ENCODE results near the gene NDUFS2.
"Not testable (repeated sequence)": the region's sequence is repeated elsewhere in the genome, so short reads cannot be mapped to it uniquely, and the experiment has no call there.

NDUFS2 gene

DNA sequence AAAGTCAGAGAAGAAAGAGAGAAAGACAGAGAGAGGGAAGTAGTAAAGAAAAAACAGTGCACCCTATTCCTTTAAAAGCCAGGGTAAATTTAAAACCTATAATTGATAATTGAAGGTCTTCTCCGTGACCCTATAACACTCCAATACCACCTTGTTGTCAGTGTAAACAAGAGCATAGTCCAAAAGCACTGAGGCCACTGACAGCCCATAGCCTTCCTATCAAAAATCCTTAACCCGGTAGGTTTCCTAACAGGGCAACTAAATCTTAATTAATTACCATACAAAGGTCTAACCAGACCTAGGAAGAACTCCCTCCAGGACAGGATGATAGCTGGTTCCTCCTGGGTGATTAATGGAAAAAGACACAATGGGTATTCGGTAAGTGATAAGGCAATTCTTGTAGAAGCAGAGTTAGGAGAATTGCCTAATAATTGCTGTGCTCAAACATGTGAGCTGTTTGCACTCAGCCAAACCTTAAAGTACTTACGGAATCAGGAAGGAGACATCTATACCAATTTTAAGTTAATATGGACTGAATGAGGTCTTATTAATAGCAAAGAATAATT lies 53.9 kb downstream of the NDUFS2 start:
- DNase-seq = not testable (repeated sequence)

GRCh38 chr1:161257109-161257508 lies 54.9 kb downstream of the NDUFS2 start:
- DNase-seq = not testable (repeated sequence)

GRCh38 chr1:161258439-161259344 lies 56.5 kb downstream of the NDUFS2 start, which contains the start of gene PCP4L1:
Gene PCP4L1 (plus strand): TSS chr1:161258745. CDS start chr1:161258975, 230 bp downstream.
- peak; percentile 52 for DNase-seq

GRCh38 chr1:161259345-161259702 lies 57.2 kb downstream of the NDUFS2 start:
- DNase-seq = no peak

- no peak for DNase-seq
Measured at GRCh38 chr1:161259765-161260164, 57.6 kb downstream of the NDUFS2 start.

- DNase-seq = no peak
Measured at GRCh38 chr1:161260376-161261260, 58.5 kb downstream of the NDUFS2 start.

GRCh38 chr1:161261261-161262235 lies 59.4 kb downstream of the NDUFS2 start:
- DNase-seq = no peak
